HL-60 (cell line): ENCODE results near the gene RARS2.

Source experiments
- CTCF ChIP-seq: IDR thresholded peaks from one replicate; pipeline ENCODE4 v1.5.1; 2011; ENCODE audit warnings: low read length, control low read depth, inconsistent platforms; ENCODE audit not compliant: insufficient read depth
- GABPA ChIP-seq: IDR thresholded peaks from 2 replicates; pipeline ENCODE4 v1.6.1; 2012; ENCODE audit warnings: low read depth
- POLR2AphosphoS5 ChIP-seq: IDR thresholded peaks from 2 replicates; pipeline ENCODE4 v1.6.1; 2012; ENCODE audit warnings: low read depth
- REST ChIP-seq: IDR thresholded peaks from 2 replicates; pipeline ENCODE4 v1.6.1; 2012; ENCODE audit warnings: low read depth; ENCODE audit not compliant: insufficient replicate concordance

GRCh38 chr6:87522686-87523085, 67.1 kb downstream of the RARS2 start:
- TF ChIP-seq POLR2AphosphoS5 (no peak), CTCF (no peak), REST (no peak), GABPA (no peak)
